Left cardiac atrium (tissue), 4 donors: ENCODE results near the gene NPTXR. TPM values are rescaled to one million over a fixed set of nuclear protein-coding genes. Genes with fewer than 3 reads are reported as not detected.

Experiments
- ATAC-seq, 2 donors: fragments of 200-7000 bp; cut with Tn5 transposase; one replicate each; pipeline ENCODE4 v1.9.1; 2020; ENCODE audit warnings: mild to moderate bottlenecking in 2 of 2, moderate library complexity in 2 of 2
- DNase-seq: peaks from one replicate; pipeline ENCODE4 v3.0.0-alpha.2; 2020
- intact Hi-C, 2 donors: fragments of 100-400 bp; cut with DNase I; formaldehyde crosslinking; loops; one replicate each; pipeline versions ENCODE4 v1.14.1 to v1.15.1; 2022 to 2023
- total RNA-seq, 2 donors: library from RNA; stranded (reverse); fragmentation: NEBNext Ultra II Directional; extraction: Animal tissue kit (Norgen Biotek cat#: 25700); gene quantifications; one replicate each; pipeline ENCODE4 v1.2.1, GENCODE V29; 2021
- donor health status: DM: no; HTN: yes; CAD: no.
- donor health status: DM: no; HTN: yes; CAD: no; lungs with severe emphysema.
- donor health status: DM: yes; HTN: yes; CAD: no.
- donor health status: Dilated cardiomyopathy.

The NPTXR gene
- total RNA-seq, 2 donors from 2014 or later = 26.9 to 30.8 TPM

GRCh38 chr22:38840129-38840528 is 3.7 kb downstream of the NPTXR start:
- DNase-seq (no peak), ATAC-seq (no peak)
- intact Hi-C loops = loop anchor here in 1 of 2 donors (5.0 kb wide), 1 partner anchor 73 kb away; no protein-coding TSS in a partner anchor

- intact Hi-C loops = loop anchor here in 1 of 2 donors (5.0 kb wide), 1 partner anchor 72 kb away; no protein-coding TSS in a partner anchor
- no peak for ATAC-seq
- DNase-seq = no peak
Measured at GRCh38 chr22:38839686-38840085, 4.1 kb downstream of the NPTXR start.

GRCh38 chr22:38837414-38837928 is 6.4 kb downstream of the NPTXR start:
- no peak for ATAC-seq
- intact Hi-C loops = no loop called here
- DNase-seq = no peak

- intact Hi-C loops = no loop called here
- ATAC-seq (no peak), DNase-seq (no peak)
Measured at GRCh38 chr22:38835888-38836301, 7.9 kb downstream of the NPTXR start.

- DNase-seq (no peak), ATAC-seq (no peak)
- intact Hi-C loops = no loop called here
Measured at GRCh38 chr22:38834991-38835390, 8.8 kb downstream of the NPTXR start.

GRCh38 chr22:38834215-38834953 is 9.4 kb downstream of the NPTXR start:
- ATAC-seq = no peak
- no peak for DNase-seq
- intact Hi-C loops = no loop called here

- DNase-seq = no peak
- no peak for ATAC-seq
- intact Hi-C loops = no loop called here
Measured at GRCh38 chr22:38833061-38833460, 10.8 kb downstream of the NPTXR start.

GRCh38 chr22:38832005-38832978 is 11.5 kb downstream of the NPTXR start:
- no peak for ATAC-seq
- intact Hi-C loops = no loop called here
- DNase-seq = no peak

- ATAC-seq (no peak), DNase-seq (no peak)
- intact Hi-C loops = no loop called here
Measured at GRCh38 chr22:38831166-38831945, 12.5 kb downstream of the NPTXR start.

- no peak for ATAC-seq
- no peak for DNase-seq
- intact Hi-C loops = no loop called here
Measured at GRCh38 chr22:38830845-38831108, 13.1 kb downstream of the NPTXR start.

GRCh38 chr22:38830026-38830844 is 13.6 kb downstream of the NPTXR start:
- intact Hi-C loops = no loop called here

GRCh38 chr22:38829485-38829884 is 14.3 kb downstream of the NPTXR start:
- intact Hi-C loops = no loop called here

More at GRCh38 chr22:38830026-38830844, 13.6 kb downstream of the NPTXR start:
- no peak for ATAC-seq
- DNase-seq = no peak

GRCh38 chr22:38828616-38829205 is 15.1 kb downstream of the NPTXR start:
- DNase-seq = no peak
- no peak for ATAC-seq
- intact Hi-C loops = no loop called here

More at GRCh38 chr22:38829485-38829884, 14.3 kb downstream of the NPTXR start:
- DNase-seq (no peak), ATAC-seq (no peak)

- no peak for ATAC-seq
- intact Hi-C loops = no loop called here
- DNase-seq = no peak
Measured at GRCh38 chr22:38828191-38828590, 15.6 kb downstream of the NPTXR start.

- no peak for ATAC-seq
- DNase-seq = no peak
- intact Hi-C loops = no loop called here
Measured at GRCh38 chr22:38827510-38827909, 16.3 kb downstream of the NPTXR start.

GRCh38 chr22:38826801-38827200 is 17.0 kb downstream of the NPTXR start:
- intact Hi-C loops = no loop called here
- DNase-seq (no peak), ATAC-seq (no peak)

GRCh38 chr22:38826386-38826785 is 17.4 kb downstream of the NPTXR start:
- ATAC-seq = no peak
- DNase-seq = no peak
- intact Hi-C loops = no loop called here

GRCh38 chr22:38824585-38824984 is 19.2 kb downstream of the NPTXR start:
- ATAC-seq (peak; percentile 73 to 91), DNase-seq (peak; percentile 67)
- intact Hi-C loops = no loop called here
